Hematopoietic multipotent progenitor cell treated with erythropoietin and hydrocortisone succinate and interleukin-3 and kit ligand, for 6 days (in vitro differentiated cells): Measurements from ENCODE around the gene MRPL10.

Source experiments
- DNase-seq: peaks from one replicate; pipeline ENCODE4 v3.0.0-alpha.2; 2015

MRPL10 gene

GRCh38 chr17:47812146-47812920 lies 19.0 kb downstream of the MRPL10 start:
- no peak for DNase-seq

DNA sequence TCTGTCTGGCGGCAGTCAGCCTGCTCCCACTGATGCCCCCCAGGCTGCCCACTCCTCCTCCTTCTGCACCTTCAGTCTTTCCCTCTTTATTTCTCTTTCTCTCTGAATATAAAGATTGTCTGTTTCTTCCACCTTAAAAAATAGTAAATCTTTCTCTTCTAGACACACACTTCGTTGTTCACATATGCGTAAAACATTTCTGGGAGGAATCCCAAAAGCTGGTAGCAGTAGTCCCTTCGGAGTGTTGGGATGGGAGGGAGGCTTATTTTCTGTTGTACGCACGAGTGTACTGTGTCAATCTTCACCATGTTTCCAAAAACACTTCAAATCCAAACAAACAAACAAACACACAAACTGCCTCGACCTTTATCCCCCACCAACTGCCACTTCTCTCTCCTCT lies 19.6 kb downstream of the MRPL10 start:
- no peak for DNase-seq

DNA sequence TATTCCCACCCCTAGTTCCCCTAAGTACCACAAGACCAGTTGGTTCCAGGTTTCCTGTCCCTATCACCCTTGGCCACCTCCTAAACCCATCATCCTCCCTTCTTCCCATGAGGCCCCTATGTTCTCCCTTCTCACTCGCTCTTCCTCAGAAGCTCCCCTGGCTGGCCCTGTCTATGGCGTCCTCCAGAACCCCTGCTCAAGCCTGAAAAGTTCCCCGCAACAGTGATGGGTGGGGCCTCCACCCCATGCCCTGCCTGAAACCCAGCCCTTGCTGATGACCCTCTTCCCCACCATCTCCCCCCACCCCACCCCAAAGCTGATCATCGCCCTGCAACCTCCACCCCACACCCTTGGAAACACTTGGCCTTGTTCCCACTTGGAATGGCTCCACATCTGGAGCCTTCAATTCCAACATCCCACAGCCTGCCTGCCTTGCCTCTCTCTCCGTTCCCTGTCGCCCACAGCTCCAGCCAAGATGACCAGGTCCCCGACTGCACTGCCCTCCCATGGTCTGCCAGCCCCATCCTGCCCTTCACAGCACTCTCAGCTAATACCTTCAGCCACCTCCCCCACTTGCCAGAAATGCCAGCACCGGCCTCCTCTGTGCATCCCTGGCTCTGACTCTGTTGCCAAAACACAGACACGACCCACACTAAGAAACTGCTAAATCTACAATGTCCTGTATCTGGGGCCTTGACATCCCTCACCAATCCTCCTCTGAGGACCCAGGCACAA lies 20.3 kb downstream of the MRPL10 start:
- DNase-seq, result no peak

DNA sequence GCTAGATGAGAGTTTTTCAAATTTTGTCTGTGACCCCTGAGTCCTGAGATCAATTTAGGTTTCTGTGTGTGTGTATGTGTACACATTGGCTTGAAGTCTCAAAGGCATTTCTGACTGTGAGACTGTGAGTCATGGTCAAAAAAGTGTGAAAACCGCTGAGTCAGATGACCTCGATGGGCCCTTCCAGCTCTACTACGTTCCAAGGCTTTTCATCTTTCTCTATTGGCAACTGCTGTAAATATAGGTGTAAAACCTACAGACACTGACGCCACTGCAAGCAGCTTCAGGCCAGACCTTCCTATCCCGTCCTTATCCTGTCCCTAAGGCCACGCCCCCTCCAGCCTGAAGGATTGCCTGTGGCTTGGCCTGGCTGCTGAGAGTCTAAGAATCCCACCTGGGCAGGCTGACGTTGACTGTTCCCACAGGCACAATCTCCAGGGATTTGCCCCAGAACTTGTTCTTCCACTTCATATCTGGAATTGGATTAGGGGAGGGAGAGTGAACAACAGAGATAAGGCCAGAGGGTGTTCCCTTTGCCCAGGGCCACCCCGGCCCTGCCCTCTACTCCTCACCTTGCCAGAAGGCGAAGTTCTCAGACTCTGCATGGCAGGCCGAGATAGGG lies 21.0 kb downstream of the MRPL10 start:
- peak; percentile 74 for DNase-seq

DNA sequence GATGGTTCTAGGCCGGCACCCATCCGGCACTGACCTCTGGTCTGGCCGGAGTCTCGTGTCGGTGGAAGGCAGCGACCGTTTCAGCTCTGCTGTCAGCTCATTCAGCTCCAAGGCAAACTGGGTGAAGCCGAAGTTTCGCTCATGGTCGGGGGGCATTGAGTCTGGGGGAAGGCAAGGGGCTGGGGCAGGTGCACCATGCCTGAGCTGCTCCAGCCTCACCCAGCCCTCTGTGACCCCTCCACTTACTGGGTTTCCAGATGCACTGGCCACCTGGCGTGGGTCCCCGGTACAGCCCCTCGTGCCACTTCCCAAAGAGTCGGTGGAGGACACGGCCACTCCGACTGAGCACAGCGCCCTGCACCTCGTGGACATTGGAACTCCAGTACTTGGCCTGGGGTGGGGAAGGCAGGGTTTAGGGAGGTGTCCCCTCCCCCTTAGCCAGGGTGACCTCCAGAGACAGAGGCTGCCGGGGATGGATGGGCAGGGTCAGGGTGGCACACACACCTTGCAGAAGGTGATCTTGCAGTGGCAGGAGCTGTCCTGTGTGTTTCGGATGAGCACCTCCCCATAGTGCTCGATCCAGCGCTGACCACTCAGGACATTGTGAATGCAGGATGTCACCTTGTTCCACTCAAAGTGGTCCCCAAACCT lies 22.4 kb downstream of the MRPL10 start:
- no peak for DNase-seq

DNA sequence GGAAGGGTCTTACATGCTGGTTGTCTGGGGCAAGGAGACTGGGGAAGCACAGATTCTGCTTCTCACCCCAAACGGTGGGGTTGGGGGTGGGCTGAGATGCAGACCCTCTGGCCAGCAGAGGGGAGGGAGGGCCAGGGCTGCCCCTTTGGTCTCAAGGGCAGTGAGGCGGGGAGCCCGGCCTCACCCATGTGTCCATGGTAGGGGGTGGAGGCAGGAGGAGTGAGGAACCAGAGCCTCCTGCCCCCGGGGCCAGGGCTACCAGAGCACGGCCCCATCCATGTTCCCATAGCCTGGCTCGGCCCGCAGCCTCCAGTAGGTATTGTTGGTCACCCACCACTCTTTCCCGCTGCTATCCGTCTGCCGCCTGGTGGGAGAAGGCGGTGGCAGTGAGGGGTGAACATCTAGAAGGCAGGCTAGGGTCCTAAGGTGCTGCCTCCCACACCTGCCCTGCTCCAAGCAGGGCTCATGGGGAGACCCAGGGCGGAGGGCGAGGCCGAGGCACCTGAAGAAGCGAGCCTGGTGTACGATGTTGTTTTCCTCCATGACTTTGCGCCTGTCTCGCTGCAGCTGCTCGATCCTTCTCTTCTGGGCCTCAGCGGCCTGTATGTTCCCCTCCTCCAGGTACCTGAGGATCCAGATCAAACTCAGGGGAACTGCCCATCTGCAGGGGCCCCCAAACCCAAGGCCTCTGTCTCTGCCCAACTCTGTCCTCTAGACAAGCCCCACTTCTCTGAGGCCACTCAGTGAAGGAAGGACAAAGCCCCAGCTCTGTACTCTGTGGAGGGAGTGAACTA lies 23.1 kb downstream of the MRPL10 start:
- no peak for DNase-seq

DNA sequence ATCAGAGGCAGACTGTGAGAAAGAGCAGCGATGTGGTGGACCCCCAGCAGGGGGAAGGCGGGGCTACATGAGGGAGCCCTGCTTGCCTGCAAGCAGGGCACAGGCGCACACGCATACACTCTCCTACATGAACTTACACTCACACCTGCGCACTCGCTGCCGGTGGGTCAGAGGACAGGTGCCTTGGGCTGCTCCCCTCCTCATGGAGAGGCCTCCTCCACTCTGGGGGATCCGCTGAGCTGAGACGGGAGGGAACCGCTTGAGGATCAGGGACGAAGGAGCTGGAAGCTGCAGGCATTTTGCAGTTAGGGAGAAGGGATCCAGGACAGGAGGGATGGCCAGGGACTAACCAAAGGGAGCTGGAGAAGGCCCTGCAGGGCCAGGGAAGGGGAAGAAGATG lies 23.9 kb downstream of the MRPL10 start:
- no peak for DNase-seq

DNA sequence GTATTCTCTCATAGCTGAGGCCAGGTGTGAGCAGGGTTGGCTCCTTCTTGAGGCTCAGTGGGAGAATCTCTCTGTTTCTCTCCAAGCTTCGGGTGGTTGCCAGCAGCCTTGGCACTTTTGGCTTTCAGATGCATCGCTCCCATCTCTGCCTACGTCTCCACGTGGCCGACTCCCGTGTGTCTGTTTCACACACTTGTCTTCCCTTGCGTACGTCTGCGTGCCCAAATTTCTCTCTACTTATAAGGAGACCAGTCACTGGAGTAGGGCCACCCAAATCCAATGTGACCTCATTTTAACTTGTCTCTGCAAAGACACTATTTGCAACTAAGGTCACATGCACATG lies 24.5 kb downstream of the MRPL10 start:
- DNase-seq, result no peak

DNA sequence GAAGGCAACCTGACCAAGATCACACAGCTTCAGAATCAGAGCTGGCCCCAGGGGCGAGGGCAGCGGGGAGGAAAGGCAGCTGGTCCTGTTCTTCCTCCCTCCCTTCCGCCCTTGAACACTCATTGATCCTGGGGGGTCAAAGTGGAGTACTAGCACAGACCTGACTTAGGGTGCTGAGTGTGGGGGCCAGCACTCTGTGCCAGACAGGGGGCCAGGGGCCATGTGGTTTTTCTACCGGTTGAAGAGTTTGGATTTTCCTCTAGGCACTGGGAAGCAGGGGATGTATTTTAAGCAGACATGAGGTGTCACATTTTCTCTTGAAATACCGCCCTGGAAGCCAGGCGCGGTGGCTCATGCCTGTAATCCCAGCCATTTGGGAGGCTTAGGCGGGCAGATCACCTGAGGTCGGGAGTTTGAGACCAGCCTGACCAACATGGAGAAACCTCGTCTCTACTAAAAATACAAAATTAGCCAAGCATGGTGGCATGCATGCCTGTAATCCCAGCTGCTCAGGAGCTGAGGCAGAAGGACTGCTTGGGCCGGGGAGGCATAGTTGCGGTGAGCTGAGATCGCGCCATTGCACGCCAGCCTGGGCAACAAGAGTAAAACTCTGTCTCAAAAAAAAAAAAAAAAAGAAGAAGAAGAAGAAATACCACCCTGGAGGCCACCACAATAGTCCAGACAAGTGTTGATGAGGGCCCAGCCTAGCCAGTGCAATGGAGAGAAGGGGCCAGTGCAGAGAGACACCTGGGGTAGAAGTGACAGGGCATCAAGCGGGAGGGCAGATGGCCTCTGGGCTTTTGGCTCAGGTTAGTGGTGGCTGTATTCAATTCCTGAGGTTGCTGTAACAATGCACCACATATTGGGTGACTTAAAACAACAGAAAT lies 25.1 kb downstream of the MRPL10 start:
- no peak for DNase-seq

DNA sequence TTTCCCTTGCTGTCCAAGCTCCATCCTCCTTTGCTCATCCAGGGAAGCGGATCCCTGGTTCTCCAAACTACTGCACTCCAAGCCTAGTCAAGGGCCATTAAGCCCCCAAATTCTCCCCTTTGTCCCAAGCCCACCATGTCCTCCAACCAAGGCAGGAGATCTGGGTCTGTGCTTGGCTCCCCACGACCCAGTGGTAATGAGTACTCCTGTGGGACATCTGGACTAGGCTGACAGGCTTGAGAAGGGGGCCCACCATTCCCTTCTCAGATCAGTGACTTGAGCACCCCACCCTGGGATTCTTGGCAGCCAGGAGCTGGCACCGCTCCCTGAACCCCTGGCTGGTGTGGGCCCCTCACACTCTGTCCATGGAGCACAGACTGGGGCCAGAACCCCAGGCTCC lies 26.9 kb downstream of the MRPL10 start:
- no peak for DNase-seq

- DNase-seq, result no peak
Measured at GRCh38 chr17:47803751-47804150, 27.6 kb downstream of the MRPL10 start.

DNA sequence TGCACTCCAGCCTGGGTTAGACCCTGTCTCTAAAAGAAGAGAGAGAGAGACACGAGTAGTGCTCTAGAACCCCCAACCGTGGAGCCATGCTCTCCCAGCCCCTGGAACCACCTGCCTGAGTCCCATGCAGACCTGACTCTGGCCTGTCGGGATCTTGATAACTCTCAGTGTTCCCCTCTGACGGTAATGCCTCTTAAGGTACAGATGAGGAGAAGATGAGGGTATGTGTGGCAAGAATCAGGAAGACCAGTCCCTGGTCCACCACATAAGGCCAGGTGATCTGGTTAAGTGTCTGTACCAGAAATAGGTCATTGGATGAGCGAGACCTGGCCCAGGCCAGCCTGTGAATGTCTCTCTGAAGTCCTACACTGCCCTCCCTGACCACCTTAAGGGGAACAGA lies 28.1 kb downstream of the MRPL10 start:
- no peak for DNase-seq

DNA sequence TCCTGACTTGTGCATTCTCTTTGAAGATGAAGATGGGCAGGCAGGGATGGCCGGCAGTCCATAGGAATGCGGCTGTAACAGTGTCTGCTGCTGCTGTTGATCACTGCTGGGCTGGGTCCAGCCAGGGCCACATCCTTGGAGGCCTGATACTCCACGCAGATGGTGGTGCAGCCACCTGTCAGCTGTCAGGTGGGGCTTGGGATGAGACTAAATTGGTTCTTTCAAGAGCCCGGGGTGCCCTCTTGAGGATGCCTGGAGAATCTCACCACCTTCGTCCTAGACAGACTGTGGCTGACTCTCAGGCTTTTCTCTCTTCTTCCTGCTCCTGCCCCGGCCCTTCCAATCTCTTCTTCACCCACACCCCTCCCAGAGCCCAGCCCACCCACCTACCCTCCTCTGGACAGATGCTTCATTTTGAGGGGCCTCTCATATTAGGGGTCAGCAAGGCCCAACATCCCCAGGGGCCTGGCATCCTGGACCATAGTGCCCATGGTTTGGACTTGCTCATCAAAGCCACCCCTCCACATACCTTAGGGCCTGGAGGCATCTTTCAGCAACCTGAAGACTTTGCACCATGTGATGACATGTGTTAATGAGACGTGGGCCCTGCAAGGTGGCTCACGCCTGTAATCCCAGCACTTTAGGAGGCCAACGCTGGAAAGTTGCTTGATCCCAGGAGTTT lies 28.9 kb downstream of the MRPL10 start:
- peak; percentile 80 for DNase-seq

DNA sequence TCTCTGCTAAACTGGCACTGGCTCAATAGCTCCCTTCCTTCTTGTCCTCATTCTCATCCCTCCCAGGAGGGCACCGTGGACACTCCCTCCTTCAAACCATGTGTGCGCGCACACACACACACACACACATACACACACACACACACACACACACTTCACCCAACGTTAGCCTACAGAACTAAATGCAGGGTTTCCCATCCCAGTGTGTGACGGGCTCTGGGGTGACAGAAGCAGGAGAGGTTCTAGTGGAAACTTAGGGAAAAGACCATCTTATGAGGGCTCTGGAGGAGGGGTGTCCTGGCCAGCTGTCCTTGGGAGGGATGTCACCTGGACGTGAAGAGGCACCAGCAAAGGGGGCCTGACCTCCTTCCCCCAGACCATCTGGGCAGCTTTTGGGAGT lies 29.4 kb downstream of the MRPL10 start:
- DNase-seq, result no peak

DNA sequence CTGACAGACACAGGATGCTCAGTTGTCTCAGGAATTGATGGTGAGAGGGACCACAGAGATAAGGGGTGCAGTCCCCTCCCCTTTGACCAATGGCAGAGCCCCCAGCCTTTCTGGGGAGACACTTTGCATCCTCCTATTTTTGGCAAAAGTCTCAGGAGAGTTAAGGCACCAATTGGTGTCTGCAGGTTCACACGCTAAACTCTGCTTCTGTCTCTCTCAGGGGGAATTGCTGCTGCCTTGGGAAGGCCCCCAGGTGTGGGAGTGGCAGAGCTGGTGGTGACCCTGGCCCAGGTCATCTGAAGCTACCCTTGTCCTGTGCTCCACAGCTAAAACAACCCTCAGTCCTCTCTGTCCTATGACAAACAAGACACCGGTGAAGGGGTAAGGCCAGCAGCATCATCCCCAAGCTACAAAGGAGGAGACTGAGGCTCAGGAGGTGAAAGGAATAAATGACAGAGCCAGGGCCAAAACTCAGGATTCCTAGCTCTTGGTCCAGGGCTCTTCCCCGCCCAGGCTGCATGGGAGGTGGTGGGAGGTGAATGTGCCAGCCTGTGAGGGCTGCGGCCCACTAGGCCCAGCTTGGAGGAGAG lies 30.1 kb downstream of the MRPL10 start:
- DNase-seq, result no peak

DNA sequence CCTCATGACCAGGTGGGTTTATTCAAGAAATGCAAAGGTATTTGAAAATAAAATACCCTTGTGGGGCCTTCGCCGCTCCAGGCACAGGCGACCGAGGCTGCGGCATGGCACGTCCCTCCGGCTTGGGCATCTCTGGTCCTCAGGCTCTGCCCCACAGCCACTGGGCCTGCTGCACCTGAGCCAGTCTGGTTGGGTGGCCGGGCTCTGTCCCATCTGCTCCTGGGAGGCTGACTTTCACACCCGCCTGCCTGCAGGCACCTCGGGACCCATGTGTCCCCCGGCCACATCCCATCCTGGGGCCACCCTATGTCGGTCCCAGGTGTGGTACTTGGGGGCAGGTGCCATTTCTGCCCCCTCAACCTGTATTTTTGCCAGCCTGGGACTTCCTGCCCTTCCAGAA lies 30.7 kb downstream of the MRPL10 start:
- DNase-seq, result no peak

DNA sequence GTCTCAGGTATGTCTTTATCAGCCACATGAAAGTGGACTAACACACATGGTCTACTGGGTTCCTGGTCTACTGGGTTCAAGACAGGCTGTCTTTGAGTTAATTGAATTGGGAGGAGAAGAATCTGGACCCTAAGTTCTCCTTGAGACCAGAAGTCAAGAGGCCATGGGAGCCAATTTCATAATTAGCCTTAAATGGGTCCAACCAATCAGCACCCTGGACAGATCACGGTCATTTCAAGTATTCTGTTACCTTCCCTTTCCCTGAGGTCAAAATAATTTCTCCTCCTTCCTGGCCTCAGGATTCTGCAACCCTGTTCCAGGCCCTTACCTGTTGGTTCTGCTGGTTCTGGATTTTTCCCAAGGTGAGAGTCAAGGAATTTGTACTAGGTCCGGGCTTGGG lies 33.5 kb downstream of the MRPL10 start:
- peak; percentile 65 for DNase-seq

DNA sequence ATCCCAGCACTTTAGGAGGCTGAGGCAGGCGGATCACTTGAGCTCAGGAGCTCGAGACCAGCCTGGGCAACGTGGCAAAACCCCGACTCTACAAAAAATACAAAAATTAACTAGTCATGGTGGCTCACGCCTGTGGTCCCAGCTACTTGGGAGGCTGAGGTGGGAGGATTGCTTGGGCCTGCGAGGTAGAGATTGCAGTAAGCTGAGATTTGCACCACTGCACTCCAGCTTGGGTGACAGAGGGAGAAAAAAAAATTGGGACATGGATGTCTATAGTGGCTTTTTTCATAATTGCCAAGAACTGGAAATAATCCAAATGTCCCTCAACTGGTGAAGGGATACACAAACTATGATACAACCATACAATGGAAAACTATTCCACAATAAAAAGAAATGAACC lies 38.4 kb downstream of the MRPL10 start:
- no peak for DNase-seq

- DNase-seq, result no peak
Measured at GRCh38 chr17:47792457-47792856, 38.9 kb downstream of the MRPL10 start.

DNA sequence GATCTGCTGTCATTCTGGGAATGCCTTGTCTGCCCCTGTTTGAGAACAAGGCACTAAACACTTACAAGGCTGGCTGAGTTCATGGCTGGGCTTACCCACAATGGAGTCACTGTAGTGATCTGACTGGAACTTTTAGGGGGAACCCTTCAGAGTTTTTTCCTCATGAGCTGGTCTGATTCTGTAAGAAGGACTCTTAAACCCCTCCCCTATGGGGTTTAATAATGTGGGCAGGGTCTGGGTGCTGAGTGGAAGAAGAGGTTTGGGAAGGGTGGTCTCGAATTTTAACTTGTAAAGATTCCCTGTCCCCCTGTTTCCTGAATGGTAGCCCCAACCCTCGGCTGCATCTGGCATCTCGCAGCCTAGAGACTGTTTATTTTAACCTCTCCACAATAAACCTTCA lies 40.3 kb downstream of the MRPL10 start:
- DNase-seq, result no peak
